Gastrocnemius medialis (tissue), 4 donors: ENCODE results near the gene APOL5.

Experiments
- CTCF ChIP-seq, 5 experiments: fragments of 450-650 bp in 3 of 5; fragments of 200-600 bp in 2 of 5; sonication (generic) in 2 of 5; IDR thresholded peaks in 4 of 5; conservative IDR thresholded peaks in 1 of 5; 1 replicate in 4 of 5; 2 replicates in 1 of 5; pipeline ENCODE4 v1.5.1; 2016 to 2019; ENCODE audit warnings: antibody characterized with exemption in 5 of 5, mild to moderate bottlenecking in 3 of 5, moderate library complexity in 3 of 5
- POLR2A ChIP-seq, 2 donors: fragments of 450-650 bp; IDR thresholded peaks; one replicate each; pipeline ENCODE4 v1.6.1; 2017; ENCODE audit warnings: antibody characterized with exemption in 2 of 2, mild to moderate bottlenecking in 2 of 2, moderate library complexity in 2 of 2

GRCh38 chr22:35705141-35705540 lies 12.5 kb upstream of the APOL5 start:
- no peak for TF ChIP-seq CTCF (IDR thresholded peaks at IDR 0.05 in 4 of 5, conservative IDR thresholded peaks at IDR 0.05 in 1 of 5)
- TF ChIP-seq POLR2A (IDR thresholded peaks at IDR 0.05): no peak
